ENCODE data around the gene OR52B6.

- TF ChIP-seq ATAD3A (CRISPR knock-in tag; IDR thresholded peaks at IDR 0.05): no peak
- TF ChIP-seq ZNF513 (CRISPR knock-in tag; conservative IDR thresholded peaks at IDR 0.05): no peak
- TF ChIP-seq ZNF136 (CRISPR knock-in tag; IDR thresholded peaks at IDR 0.05; ENCODE audit: low read depth): no peak
- no peak for TF ChIP-seq SSRP1 (CRISPR knock-in tag; IDR thresholded peaks at IDR 0.05)
- no peak for TF ChIP-seq EP300 (IDR thresholded peaks at IDR 0.05; ENCODE audit: low read depth in 2 of 2, low read length in 2 of 2)
- no peak for TF ChIP-seq EP300 (CRISPR knock-in tag; IDR thresholded peaks at IDR 0.05; ENCODE audit: borderline replicate concordance)
- TF ChIP-seq RXRA (CRISPR knock-in tag; IDR thresholded peaks at IDR 0.05): no peak
- TF ChIP-seq ZNF234 (CRISPR knock-in tag; conservative IDR thresholded peaks at IDR 0.05): no peak
- TF ChIP-seq, protein P1, sequence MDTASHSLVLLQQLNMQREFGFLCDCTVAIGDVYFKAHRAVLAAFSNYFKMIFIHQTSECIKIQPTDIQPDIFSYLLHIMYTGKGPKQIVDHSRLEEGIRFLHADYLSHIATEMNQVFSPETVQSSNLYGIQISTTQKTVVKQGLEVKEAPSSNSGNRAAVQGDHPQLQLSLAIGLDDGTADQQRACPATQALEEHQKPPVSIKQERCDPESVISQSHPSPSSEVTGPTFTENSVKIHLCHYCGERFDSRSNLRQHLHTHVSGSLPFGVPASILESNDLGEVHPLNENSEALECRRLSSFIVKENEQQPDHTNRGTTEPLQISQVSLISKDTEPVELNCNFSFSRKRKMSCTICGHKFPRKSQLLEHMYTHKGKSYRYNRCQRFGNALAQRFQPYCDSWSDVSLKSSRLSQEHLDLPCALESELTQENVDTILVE (CRISPR knock-in tag; IDR thresholded peaks at IDR 0.05): no peak
- no peak for TF ChIP-seq ZNF556 (CRISPR knock-in tag; IDR thresholded peaks at IDR 0.05; ENCODE audit: borderline replicate concordance)
- TF ChIP-seq PRDM10 (CRISPR knock-in tag; IDR thresholded peaks at IDR 0.05; ENCODE audit: low read depth): no peak
- TF ChIP-seq ZNF276 (CRISPR knock-in tag; IDR thresholded peaks at IDR 0.05; ENCODE audit: low read depth): no peak
- TF ChIP-seq, protein P2, sequence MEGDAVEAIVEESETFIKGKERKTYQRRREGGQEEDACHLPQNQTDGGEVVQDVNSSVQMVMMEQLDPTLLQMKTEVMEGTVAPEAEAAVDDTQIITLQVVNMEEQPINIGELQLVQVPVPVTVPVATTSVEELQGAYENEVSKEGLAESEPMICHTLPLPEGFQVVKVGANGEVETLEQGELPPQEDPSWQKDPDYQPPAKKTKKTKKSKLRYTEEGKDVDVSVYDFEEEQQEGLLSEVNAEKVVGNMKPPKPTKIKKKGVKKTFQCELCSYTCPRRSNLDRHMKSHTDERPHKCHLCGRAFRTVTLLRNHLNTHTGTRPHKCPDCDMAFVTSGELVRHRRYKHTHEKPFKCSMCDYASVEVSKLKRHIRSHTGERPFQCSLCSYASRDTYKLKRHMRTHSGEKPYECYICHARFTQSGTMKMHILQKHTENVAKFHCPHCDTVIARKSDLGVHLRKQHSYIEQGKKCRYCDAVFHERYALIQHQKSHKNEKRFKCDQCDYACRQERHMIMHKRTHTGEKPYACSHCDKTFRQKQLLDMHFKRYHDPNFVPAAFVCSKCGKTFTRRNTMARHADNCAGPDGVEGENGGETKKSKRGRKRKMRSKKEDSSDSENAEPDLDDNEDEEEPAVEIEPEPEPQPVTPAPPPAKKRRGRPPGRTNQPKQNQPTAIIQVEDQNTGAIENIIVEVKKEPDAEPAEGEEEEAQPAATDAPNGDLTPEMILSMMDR (CRISPR knock-in tag; IDR thresholded peaks at IDR 0.05): no peak
- no peak for TF ChIP-seq TAF1 (CRISPR knock-in tag; IDR thresholded peaks at IDR 0.05)
- no peak for TF ChIP-seq REPIN1 (CRISPR knock-in tag; IDR thresholded peaks at IDR 0.05; ENCODE audit: borderline replicate concordance, low read depth)
These were observed 27.3 kb upstream of the OR52B6 start for GRCh38 chr11:5553343-5553742.
